HG02642 (cell line): Measurements from ENCODE around the gene AMOTL1.

Experiments used
- ATAC-seq: cut with Tn5 transposase; IDR thresholded peaks from one replicate; pipeline ENCODE4 v1.9.1; 2021; ENCODE audit warnings: mild to moderate bottlenecking; ENCODE audit not compliant: unreplicated experiment, poor library complexity

The AMOTL1 gene

DNA sequence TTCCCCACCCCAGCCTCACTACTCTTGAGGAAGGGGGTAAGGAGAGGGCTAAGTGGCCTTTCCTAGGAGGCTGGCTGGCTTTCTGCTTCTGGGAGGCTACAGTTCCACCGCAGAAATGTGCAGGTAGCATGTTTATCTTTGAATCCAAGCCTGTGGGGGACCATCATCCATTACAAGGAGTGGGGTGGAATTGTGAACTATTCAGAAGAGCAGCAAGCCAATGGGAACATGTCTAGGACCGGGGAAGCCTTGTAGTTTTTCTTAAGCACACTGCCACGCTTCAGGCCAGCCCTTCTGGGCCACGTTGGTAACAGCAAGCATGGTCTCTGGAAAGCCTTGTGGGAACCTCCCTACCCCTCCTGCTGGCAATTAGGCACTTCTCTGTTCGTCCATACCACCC lies 100.3 kb downstream of the AMOTL1 start:
- no peak for ATAC-seq

DNA sequence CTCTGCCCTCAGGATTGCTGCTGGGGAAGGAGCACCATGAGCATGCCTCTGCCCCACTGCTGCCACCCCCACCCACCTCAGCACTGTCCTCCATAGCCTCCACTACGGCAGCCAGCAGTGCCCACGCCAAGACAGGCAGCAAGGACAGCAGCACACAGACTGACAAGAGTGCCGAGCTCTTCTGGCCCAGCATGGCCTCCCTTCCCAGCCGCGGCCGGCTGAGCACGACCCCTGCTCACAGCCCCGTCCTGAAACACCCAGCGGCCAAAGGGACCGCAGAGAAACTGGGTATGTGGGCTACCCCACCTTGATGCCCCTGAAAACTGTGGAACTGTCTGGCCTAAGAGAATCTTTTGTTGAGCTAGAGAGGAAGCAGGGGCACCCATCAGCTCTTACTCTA lies 101.0 kb downstream of the AMOTL1 start:
- no peak for ATAC-seq

DNA sequence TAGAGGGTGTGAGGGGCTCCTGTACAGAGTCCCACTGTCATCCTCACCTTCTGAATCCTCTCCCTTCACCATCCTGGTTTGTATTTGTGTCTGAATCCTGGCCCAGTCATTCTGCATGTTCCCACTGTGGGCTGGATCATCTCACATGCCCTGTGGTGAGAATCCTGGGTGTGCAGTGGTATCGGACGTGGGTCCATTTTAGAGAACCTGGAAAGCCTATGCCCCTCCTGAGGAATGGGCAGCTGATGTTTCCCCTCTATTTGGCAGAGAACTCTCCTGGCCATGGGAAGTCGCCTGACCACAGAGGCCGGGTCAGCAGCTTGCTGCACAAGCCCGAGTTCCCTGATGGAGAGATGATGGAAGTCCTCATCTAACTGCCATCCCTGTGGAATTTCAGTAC lies 102.3 kb downstream of the AMOTL1 start:
- ATAC-seq: no peak

GRCh38 chr11:94871491-94872185 lies 103.5 kb downstream of the AMOTL1 start:
- ATAC-seq: no peak

- ATAC-seq: no peak
These were observed 105.9 kb downstream of the AMOTL1 start for GRCh38 chr11:94873916-94874540.

GRCh38 chr11:94876222-94876621 lies 108.1 kb downstream of the AMOTL1 start:
- no peak for ATAC-seq

DNA sequence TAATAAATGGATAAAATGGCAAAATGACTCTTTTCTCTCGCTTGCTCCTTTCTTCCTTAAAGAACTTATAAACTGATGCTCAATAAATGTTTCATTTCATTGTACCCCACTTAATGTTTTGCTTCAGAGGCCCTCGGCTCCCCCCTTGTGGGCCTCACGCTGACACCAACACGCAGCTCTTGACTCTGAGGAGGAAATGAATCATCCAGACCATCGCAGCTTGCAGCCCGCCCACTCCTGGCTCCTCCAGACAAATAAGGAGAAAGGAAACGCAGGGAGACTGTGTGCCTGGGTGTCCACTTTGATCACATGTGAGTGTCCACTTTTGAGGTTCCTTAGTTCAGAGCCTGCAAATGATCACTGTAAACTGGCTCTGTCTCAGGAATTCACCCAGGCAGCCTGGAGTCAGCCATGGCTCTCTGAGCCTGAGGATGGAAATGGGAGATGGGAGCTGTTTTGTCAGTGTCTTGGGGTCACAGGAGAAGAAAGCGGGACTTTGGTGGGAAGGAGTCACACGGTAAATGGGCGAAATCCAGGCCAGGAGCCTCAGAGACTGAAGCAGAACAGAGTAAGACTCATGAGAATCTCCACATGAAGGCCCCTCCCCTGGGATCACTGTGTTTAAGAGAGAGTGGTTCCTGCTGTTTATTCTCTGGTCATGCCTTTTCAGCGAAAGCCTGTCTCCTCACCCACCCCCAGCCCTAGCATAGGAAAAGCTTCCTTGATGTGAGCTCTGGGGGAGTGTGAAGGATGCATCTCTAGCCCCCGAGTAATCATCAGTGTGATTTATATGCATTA lies 108.7 kb downstream of the AMOTL1 start:
- peak; percentile 95 for ATAC-seq

- no peak for ATAC-seq
These were observed 109.5 kb downstream of the AMOTL1 start for GRCh38 chr11:94877443-94878200.

- ATAC-seq: no peak
These were observed 110.8 kb downstream of the AMOTL1 start for GRCh38 chr11:94879006-94879405.

GRCh38 chr11:94880216-94880615 lies 112.1 kb downstream of the AMOTL1 start:
- no peak for ATAC-seq

DNA sequence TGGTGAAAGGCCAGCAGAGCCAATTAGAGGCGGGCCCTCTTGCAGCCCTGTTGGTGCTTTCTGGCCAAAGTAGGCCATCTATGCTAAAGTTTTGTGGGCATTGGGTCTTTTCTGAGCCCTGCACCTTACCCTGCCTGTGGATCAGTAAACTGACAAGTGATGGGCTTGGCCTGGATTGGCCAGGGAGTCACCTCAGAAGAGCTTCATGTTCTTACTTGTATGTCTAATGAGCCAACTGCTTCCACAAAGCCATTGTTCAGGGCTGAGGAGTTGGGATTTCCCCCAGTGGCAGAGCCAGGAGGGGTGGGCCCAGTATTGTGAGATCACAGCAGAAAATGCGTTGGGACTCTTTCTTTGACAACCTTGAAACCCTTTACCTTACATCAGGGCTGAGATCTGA lies 114.8 kb downstream of the AMOTL1 start:
- no peak for ATAC-seq

GRCh38 chr11:94883878-94884277 lies 115.7 kb downstream of the AMOTL1 start:
- no peak for ATAC-seq

- ATAC-seq: no peak
These were observed 116.2 kb downstream of the AMOTL1 start for GRCh38 chr11:94884376-94884775.

- ATAC-seq: peak; percentile 83
These were observed 117.0 kb downstream of the AMOTL1 start for GRCh38 chr11:94885133-94885532.

DNA sequence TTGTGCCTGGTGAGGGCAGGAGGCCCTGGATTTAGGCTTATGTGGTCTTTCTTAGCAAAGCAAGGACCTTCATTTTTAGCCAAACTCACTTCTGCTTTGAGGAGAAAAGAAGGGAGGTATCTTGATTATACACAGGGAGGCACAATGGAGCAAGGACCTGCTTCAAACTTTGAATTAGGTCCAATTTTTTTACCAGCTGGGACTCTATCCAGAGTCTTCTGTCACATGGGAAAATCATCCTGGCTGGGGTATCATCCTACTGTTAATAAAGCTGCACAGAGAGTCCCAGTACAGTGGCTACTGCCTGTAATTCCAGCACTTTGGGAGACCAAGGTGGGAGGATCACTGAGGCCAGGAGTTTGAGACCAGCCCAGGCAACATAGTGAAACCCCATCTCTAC lies 117.4 kb downstream of the AMOTL1 start:
- ATAC-seq: no peak

GRCh38 chr11:94888204-94888603 lies 120.0 kb downstream of the AMOTL1 start:
- no peak for ATAC-seq

DNA sequence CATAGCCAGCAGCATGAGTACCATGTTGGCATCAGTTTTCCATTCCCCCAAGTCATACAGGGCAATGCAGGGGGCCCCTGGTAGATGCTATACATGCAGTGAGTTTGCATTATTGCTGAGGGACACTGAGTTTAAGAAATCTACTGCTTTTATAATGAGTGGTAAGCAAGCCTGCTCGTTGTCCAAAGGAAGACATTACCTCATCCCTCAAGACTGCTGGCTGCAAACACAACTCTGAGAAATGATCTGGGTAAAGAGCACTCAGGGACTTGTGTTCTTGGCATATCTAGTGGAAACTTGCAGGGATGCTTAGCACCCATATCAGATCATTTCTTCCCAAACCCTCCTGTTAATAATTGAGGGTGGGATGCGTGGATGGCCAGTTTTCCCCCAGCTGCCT lies 127.3 kb downstream of the AMOTL1 start:
- no peak for ATAC-seq

DNA sequence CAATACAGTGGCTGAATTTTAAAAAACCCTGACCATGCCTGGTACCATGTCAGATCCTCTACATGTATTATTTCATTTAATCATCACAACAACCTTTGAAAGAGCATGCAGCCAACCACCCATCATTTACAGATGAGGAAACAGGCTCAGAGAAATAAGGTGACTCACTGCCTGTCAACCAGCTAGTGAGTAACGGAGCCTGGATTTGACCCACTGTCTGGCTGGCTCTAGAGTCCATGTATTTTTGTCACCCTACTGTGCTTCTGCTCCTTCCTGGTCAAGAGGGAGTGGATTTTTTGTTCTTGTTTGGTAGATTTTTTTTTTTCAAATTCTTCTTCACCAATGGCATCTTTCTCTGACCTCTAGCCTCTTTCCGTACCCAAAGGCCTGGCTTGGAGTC lies 127.8 kb downstream of the AMOTL1 start:
- no peak for ATAC-seq

- peak; percentile 65 for ATAC-seq
These were observed 129.2 kb downstream of the AMOTL1 start for GRCh38 chr11:94897330-94897768.

DNA sequence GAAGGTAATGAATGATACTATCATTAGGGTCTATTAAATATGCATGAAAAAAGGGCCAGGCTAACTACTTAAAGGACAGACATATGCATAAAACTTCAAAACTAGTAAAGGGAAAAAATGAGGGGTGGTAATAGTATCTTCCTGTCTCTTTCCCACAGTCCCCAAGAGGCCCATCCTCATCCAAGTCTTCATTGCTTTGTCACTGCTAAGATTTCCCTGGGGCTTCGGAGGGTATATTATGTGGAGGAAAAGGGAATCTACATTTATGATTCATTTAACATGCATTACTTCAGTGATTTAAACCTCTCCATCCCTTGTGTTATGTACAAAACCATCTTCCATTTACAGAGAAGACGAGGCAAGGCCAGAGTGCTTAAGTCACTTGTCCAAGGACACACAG lies 139.1 kb downstream of the AMOTL1 start:
- no peak for ATAC-seq

DNA sequence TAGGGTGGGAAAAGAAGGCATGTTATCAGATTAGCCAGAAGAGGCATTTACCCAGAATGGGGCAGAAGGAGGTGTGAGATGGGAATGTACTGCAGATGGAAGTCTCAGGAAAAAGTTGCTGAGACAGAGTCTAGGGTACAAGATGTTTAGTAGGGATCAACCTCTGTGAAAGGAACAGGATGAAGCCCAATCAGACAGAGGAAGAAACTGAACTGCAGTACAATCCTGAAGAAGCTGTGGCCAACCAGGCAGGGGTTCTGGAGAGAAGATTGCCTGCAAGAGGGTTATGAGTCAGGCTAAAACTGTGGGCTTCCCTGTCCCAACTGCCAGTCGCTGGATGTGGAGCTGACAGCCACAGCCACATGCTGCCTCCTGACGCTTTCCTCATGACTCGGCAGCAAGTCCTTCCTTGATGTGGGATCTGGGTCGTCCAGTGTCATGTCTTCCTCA lies 141.2 kb downstream of the AMOTL1 start:
- no peak for ATAC-seq
